Measurements from ENCODE around the gene EFCAB8.

The EFCAB8 gene

GRCh38 chr20:32880635-32881034 lies 21.9 kb downstream of the EFCAB8 start:
- H3K4me3 ChIP-seq (ENCODE audit: low read length in 2 of 2): no peak overlapping the region
- H3K36me3 ChIP-seq (ENCODE audit: control insufficient read depth in 2 of 2, insufficient read depth in 2 of 2, low read length in 2 of 2): no peaks in the 10 kb centered on the region
- H3K4me1 ChIP-seq (ENCODE audit: control insufficient read depth in 2 of 2, insufficient read depth in 2 of 2, low read length in 2 of 2): no peaks in the 10 kb centered on the region
- H3K9ac ChIP-seq (ENCODE audit: low read depth in 1 of 2, low read length in 2 of 2): no peak overlapping the region
- no peaks in the 10 kb centered on the region for H3K27me3 ChIP-seq (ENCODE audit: control insufficient read depth in 2 of 2, insufficient read depth in 2 of 2, low read length in 2 of 2)
- no peaks in the 10 kb centered on the region for H3K9me3 ChIP-seq (ENCODE audit: control insufficient read depth in 2 of 2, low read length in 2 of 2)
- H3K27ac ChIP-seq (ENCODE audit: low read depth in 2 of 2, low read length in 2 of 2): no peak overlapping the region

- Histone ChIP-seq H3K36me3 (ENCODE audit: control insufficient read depth in 2 of 2, insufficient read depth in 2 of 2, low read length in 2 of 2) (no peaks in the 10 kb centered on the region), H3K9ac (ENCODE audit: low read depth in 1 of 2, low read length in 2 of 2) (no peak overlapping the region), H3K4me1 (ENCODE audit: control insufficient read depth in 2 of 2, insufficient read depth in 2 of 2, low read length in 2 of 2) (no peaks in the 10 kb centered on the region), H3K4me3 (ENCODE audit: low read length in 2 of 2) (no peak overlapping the region), H3K27ac (ENCODE audit: low read depth in 2 of 2, low read length in 2 of 2) (no peak overlapping the region), H3K9me3 (ENCODE audit: control insufficient read depth in 2 of 2, low read length in 2 of 2) (no peaks in the 10 kb centered on the region), H3K27me3 (ENCODE audit: control insufficient read depth in 2 of 2, insufficient read depth in 2 of 2, low read length in 2 of 2) (no peaks in the 10 kb centered on the region)
Observed at GRCh38 chr20:32883081-32883480, 24.4 kb downstream of the EFCAB8 start.

GRCh38 chr20:32885185-32885584 lies 26.5 kb downstream of the EFCAB8 start:
- Histone ChIP-seq H3K9ac (ENCODE audit: low read depth in 1 of 2, low read length in 2 of 2) (no peak overlapping the region), H3K27ac (ENCODE audit: low read depth in 2 of 2, low read length in 2 of 2) (no peak overlapping the region), H3K36me3 (ENCODE audit: control insufficient read depth in 2 of 2, insufficient read depth in 2 of 2, low read length in 2 of 2) (no peaks in the 10 kb centered on the region), H3K4me1 (ENCODE audit: control insufficient read depth in 2 of 2, insufficient read depth in 2 of 2, low read length in 2 of 2) (no peaks in the 10 kb centered on the region), H3K27me3 (ENCODE audit: control insufficient read depth in 2 of 2, insufficient read depth in 2 of 2, low read length in 2 of 2) (no peaks in the 10 kb centered on the region), H3K9me3 (ENCODE audit: control insufficient read depth in 2 of 2, low read length in 2 of 2) (no peaks in the 10 kb centered on the region), H3K4me3 (ENCODE audit: low read length in 2 of 2) (no peak overlapping the region)

- Histone ChIP-seq H3K36me3 (ENCODE audit: control insufficient read depth in 2 of 2, insufficient read depth in 2 of 2, low read length in 2 of 2) (no peaks in the 10 kb centered on the region), H3K27me3 (ENCODE audit: control insufficient read depth in 2 of 2, insufficient read depth in 2 of 2, low read length in 2 of 2) (no peaks in the 10 kb centered on the region), H3K4me1 (ENCODE audit: control insufficient read depth in 2 of 2, insufficient read depth in 2 of 2, low read length in 2 of 2) (no peaks in the 10 kb centered on the region), H3K9me3 (ENCODE audit: control insufficient read depth in 2 of 2, low read length in 2 of 2) (no peaks in the 10 kb centered on the region), H3K27ac (ENCODE audit: low read depth in 2 of 2, low read length in 2 of 2) (no peak overlapping the region), H3K4me3 (ENCODE audit: low read length in 2 of 2) (no peak overlapping the region), H3K9ac (ENCODE audit: low read depth in 1 of 2, low read length in 2 of 2) (no peak overlapping the region)
Observed at GRCh38 chr20:32885952-32886351, 27.2 kb downstream of the EFCAB8 start.

GRCh38 chr20:32886652-32887051 lies 27.9 kb downstream of the EFCAB8 start:
- no peaks in the 10 kb centered on the region for H3K9me3 ChIP-seq (ENCODE audit: control insufficient read depth in 2 of 2, low read length in 2 of 2)
- no peaks in the 10 kb centered on the region for H3K27me3 ChIP-seq (ENCODE audit: control insufficient read depth in 2 of 2, insufficient read depth in 2 of 2, low read length in 2 of 2)
- no peak overlapping the region for H3K9ac ChIP-seq (ENCODE audit: low read depth in 1 of 2, low read length in 2 of 2)
- H3K27ac ChIP-seq (ENCODE audit: low read depth in 2 of 2, low read length in 2 of 2): no peak overlapping the region
- no peaks in the 10 kb centered on the region for H3K36me3 ChIP-seq (ENCODE audit: control insufficient read depth in 2 of 2, insufficient read depth in 2 of 2, low read length in 2 of 2)
- no peaks in the 10 kb centered on the region for H3K4me1 ChIP-seq (ENCODE audit: control insufficient read depth in 2 of 2, insufficient read depth in 2 of 2, low read length in 2 of 2)
- H3K4me3 ChIP-seq (ENCODE audit: low read length in 2 of 2): no peak overlapping the region

GRCh38 chr20:32887492-32887891 lies 28.8 kb downstream of the EFCAB8 start:
- no peaks in the 10 kb centered on the region for H3K27me3 ChIP-seq (ENCODE audit: control insufficient read depth in 2 of 2, insufficient read depth in 2 of 2, low read length in 2 of 2)
- H3K9ac ChIP-seq (ENCODE audit: low read depth in 1 of 2, low read length in 2 of 2): no peak overlapping the region
- H3K4me1 ChIP-seq (ENCODE audit: control insufficient read depth in 2 of 2, insufficient read depth in 2 of 2, low read length in 2 of 2): no peaks in the 10 kb centered on the region
- H3K4me3 ChIP-seq (ENCODE audit: low read length in 2 of 2): no peak overlapping the region
- H3K9me3 ChIP-seq (ENCODE audit: control insufficient read depth in 2 of 2, low read length in 2 of 2): no peaks in the 10 kb centered on the region
- H3K27ac ChIP-seq (ENCODE audit: low read depth in 2 of 2, low read length in 2 of 2): no peak overlapping the region
- H3K36me3 ChIP-seq (ENCODE audit: control insufficient read depth in 2 of 2, insufficient read depth in 2 of 2, low read length in 2 of 2): no peaks in the 10 kb centered on the region

- Histone ChIP-seq H3K4me3 (ENCODE audit: low read length in 2 of 2) (no peak overlapping the region), H3K9ac (ENCODE audit: low read depth in 1 of 2, low read length in 2 of 2) (no peak overlapping the region), H3K4me1 (ENCODE audit: control insufficient read depth in 2 of 2, insufficient read depth in 2 of 2, low read length in 2 of 2) (no peaks in the 10 kb centered on the region), H3K9me3 (ENCODE audit: control insufficient read depth in 2 of 2, low read length in 2 of 2) (no peaks in the 10 kb centered on the region), H3K27me3 (ENCODE audit: control insufficient read depth in 2 of 2, insufficient read depth in 2 of 2, low read length in 2 of 2) (no peaks in the 10 kb centered on the region), H3K27ac (ENCODE audit: low read depth in 2 of 2, low read length in 2 of 2) (no peak overlapping the region), H3K36me3 (ENCODE audit: control insufficient read depth in 2 of 2, insufficient read depth in 2 of 2, low read length in 2 of 2) (no peaks in the 10 kb centered on the region)
Observed at GRCh38 chr20:32888636-32889035, 29.9 kb downstream of the EFCAB8 start.

- Histone ChIP-seq H3K36me3 (ENCODE audit: control insufficient read depth in 2 of 2, insufficient read depth in 2 of 2, low read length in 2 of 2) (no peaks in the 10 kb centered on the region), H3K4me1 (ENCODE audit: control insufficient read depth in 2 of 2, insufficient read depth in 2 of 2, low read length in 2 of 2) (no peaks in the 10 kb centered on the region), H3K9ac (ENCODE audit: low read depth in 1 of 2, low read length in 2 of 2) (no peak overlapping the region), H3K27ac (ENCODE audit: low read depth in 2 of 2, low read length in 2 of 2) (no peak overlapping the region), H3K9me3 (ENCODE audit: control insufficient read depth in 2 of 2, low read length in 2 of 2) (no peaks in the 10 kb centered on the region), H3K4me3 (ENCODE audit: low read length in 2 of 2) (no peak overlapping the region), H3K27me3 (ENCODE audit: control insufficient read depth in 2 of 2, insufficient read depth in 2 of 2, low read length in 2 of 2) (no peaks in the 10 kb centered on the region)
Observed at GRCh38 chr20:32889281-32889680, 30.6 kb downstream of the EFCAB8 start.

GRCh38 chr20:32891491-32891890 lies 32.8 kb downstream of the EFCAB8 start:
- Histone ChIP-seq H3K27ac (ENCODE audit: low read depth in 2 of 2, low read length in 2 of 2) (no peak overlapping the region), H3K36me3 (ENCODE audit: control insufficient read depth in 2 of 2, insufficient read depth in 2 of 2, low read length in 2 of 2) (no peaks in the 10 kb centered on the region), H3K27me3 (ENCODE audit: control insufficient read depth in 2 of 2, insufficient read depth in 2 of 2, low read length in 2 of 2) (no peaks in the 10 kb centered on the region), H3K9ac (ENCODE audit: low read depth in 1 of 2, low read length in 2 of 2) (no peak overlapping the region), H3K4me1 (ENCODE audit: control insufficient read depth in 2 of 2, insufficient read depth in 2 of 2, low read length in 2 of 2) (no peaks in the 10 kb centered on the region), H3K4me3 (ENCODE audit: low read length in 2 of 2) (no peak overlapping the region), H3K9me3 (ENCODE audit: control insufficient read depth in 2 of 2, low read length in 2 of 2) (no peaks in the 10 kb centered on the region)

- no peaks in the 10 kb centered on the region for H3K4me1 ChIP-seq (ENCODE audit: control insufficient read depth in 2 of 2, insufficient read depth in 2 of 2, low read length in 2 of 2)
- no peak overlapping the region for H3K27ac ChIP-seq (ENCODE audit: low read depth in 2 of 2, low read length in 2 of 2)
- no peaks in the 10 kb centered on the region for H3K9me3 ChIP-seq (ENCODE audit: control insufficient read depth in 2 of 2, low read length in 2 of 2)
- H3K9ac ChIP-seq (ENCODE audit: low read depth in 1 of 2, low read length in 2 of 2): no peak overlapping the region
- H3K36me3 ChIP-seq (ENCODE audit: control insufficient read depth in 2 of 2, insufficient read depth in 2 of 2, low read length in 2 of 2): no peaks in the 10 kb centered on the region
- no peak overlapping the region for H3K4me3 ChIP-seq (ENCODE audit: low read length in 2 of 2)
- no peaks in the 10 kb centered on the region for H3K27me3 ChIP-seq (ENCODE audit: control insufficient read depth in 2 of 2, insufficient read depth in 2 of 2, low read length in 2 of 2)
Observed at GRCh38 chr20:32891926-32892660, 33.4 kb downstream of the EFCAB8 start.

Measured in mucosa of rectum (tissue), 2 donors.